A673 (cell line): ENCODE data around the gene LUZP2. TPM values are rescaled to one million over a fixed set of nuclear protein-coding genes. Genes with fewer than 3 reads are reported as not detected.

Experiments
- BruUV-seq: library from RNA; stranded (reverse); fragments of 400-500 nt; replicated peaks from 2 replicates; lab custom pipeline; 2021; lab: Mats Ljungman, UMichigan
- CTCF ChIA-PET: fragments of 300-600 bp; sonication (Branson Sonifier 250); formaldehyde crosslinking; loops from one replicate; lab custom pipeline; 2022; ENCODE audit warnings: antibody characterized with exemption; lab: Charles Lee
- POLR2A ChIA-PET: fragments of 300-600 bp; sonication (Branson Sonifier 250); formaldehyde crosslinking; loops from one replicate; lab custom pipeline; 2022; ENCODE audit warnings: antibody characterized with exemption; ENCODE audit not compliant: low non-redundant PET; lab: Charles Lee
- DNase-seq: peaks from one replicate; pipeline ENCODE4 v3.0.0-alpha.2; 2015; ENCODE audit warnings: low spot score
- H3K27ac ChIP-seq: fragments of 200-600 bp; sonication (generic); 2 replicates; pipeline ENCODE4 v1.5.1; 2016; ENCODE audit warnings: mixed run types, low read depth, mild to moderate bottlenecking, mixed read lengths, antibody characterized with exemption, low read length; ENCODE audit not compliant: poor library complexity, severe bottlenecking
- H3K27me3 ChIP-seq: fragments of 200-600 bp; sonication (generic); replicated peaks from 2 replicates; pipeline ENCODE4 v1.6.1; 2017; ENCODE audit warnings: mixed run types, low read depth, mild to moderate bottlenecking, mixed read lengths, antibody characterized with exemption, low read length; ENCODE audit not compliant: insufficient read depth, poor library complexity
- H3K36me3 ChIP-seq: fragments of 200-600 bp; sonication (generic); 2 replicates; pipeline ENCODE4 v1.6.1; 2016; ENCODE audit warnings: mixed run types, mild to moderate bottlenecking, mixed read lengths, antibody characterized with exemption, low read length; ENCODE audit not compliant: insufficient read depth, poor library complexity, severe bottlenecking
- H3K4me1 ChIP-seq: fragments of 200-600 bp; sonication (generic); 2 replicates; pipeline ENCODE4 v1.6.1; 2017; ENCODE audit warnings: mixed run types, mild to moderate bottlenecking, mixed read lengths, antibody characterized with exemption, low read length; ENCODE audit not compliant: insufficient read depth, poor library complexity, severe bottlenecking
- H3K4me3 ChIP-seq: fragments of 200-600 bp; sonication (generic); 2 replicates; pipeline ENCODE4 v1.5.1; 2016; ENCODE audit warnings: low read depth, mixed run types, mild to moderate bottlenecking, mixed read lengths, low read length; ENCODE audit not compliant: poor library complexity, severe bottlenecking
- H3K9me3 ChIP-seq: fragments of 200-600 bp; sonication (generic); 2 replicates; pipeline ENCODE4 v1.6.1; 2016; ENCODE audit warnings: mixed run types, low read depth, mild to moderate bottlenecking, mixed read lengths, antibody characterized with exemption, low read length; ENCODE audit not compliant: poor library complexity, severe bottlenecking
- CTCF ChIP-seq: fragments of 300-800, 200-600 bp; sonication (generic); conservative IDR thresholded peaks from 2 replicates; pipeline ENCODE4 v1.5.1; 2017; ENCODE audit warnings: low read depth, mild to moderate bottlenecking, antibody characterized with exemption, low read length, moderate library complexity, mixed read lengths
- EZH2 ChIP-seq: fragments of 200-600 bp; sonication (generic); IDR thresholded peaks from 2 replicates; pipeline ENCODE4 v1.6.1; 2017; ENCODE audit warnings: borderline replicate concordance, low read depth, mild to moderate bottlenecking, mixed read lengths, antibody characterized with exemption, low read length; ENCODE audit not compliant: poor library complexity, severe bottlenecking
- intact Hi-C: fragments of 100-400 bp; cut with micrococcal nuclease; formaldehyde crosslinking; loops from one replicate; pipeline ENCODE4 v1.10.0; 2022; ENCODE audit not compliant: unreplicated experiment
- total RNA-seq: library from RNA; stranded (reverse); gene quantifications from 2 replicates; pipeline ENCODE4 v1.2.3, GENCODE V29; 2021

The LUZP2 gene
- total RNA-seq, 1 experiment from 2014 or later = 0.15 TPM

DNA sequence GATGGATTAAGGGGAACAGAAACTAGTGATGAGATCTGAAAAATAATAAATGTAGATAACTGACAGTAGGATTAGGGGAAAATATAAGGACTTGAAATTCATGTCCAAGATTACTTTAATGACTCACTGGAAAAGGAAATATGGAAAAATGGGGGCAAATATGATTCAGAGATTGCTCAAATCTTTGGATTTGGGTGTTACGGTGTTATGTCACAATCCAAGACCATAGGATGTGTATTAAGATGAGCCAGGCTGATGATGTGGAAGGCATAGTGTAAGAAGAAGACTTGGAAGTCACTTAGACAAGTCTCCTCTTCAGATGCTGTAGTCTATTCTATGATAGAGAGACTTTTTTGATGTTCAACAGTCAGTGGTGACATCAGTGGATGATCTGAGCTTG lies 323.7 kb downstream of the LUZP2 start:
- Histone ChIP-seq H3K27ac (no peak overlapping the region), H3K4me1 (no peaks in the 10 kb centered on the region), H3K9me3 (no peaks in the 10 kb centered on the region), H3K36me3 (no peaks in the 10 kb centered on the region), H3K4me3 (no peak overlapping the region), H3K27me3 (no peaks in the 10 kb centered on the region)
- ChIA-PET POLR2A (no interaction called here), CTCF (no interaction called here)
- BruUV-seq = no TSS peak
- TF ChIP-seq CTCF (no peak), EZH2 (no peak)
- DNase-seq = no peak
- intact Hi-C loops = no loop called here

DNA sequence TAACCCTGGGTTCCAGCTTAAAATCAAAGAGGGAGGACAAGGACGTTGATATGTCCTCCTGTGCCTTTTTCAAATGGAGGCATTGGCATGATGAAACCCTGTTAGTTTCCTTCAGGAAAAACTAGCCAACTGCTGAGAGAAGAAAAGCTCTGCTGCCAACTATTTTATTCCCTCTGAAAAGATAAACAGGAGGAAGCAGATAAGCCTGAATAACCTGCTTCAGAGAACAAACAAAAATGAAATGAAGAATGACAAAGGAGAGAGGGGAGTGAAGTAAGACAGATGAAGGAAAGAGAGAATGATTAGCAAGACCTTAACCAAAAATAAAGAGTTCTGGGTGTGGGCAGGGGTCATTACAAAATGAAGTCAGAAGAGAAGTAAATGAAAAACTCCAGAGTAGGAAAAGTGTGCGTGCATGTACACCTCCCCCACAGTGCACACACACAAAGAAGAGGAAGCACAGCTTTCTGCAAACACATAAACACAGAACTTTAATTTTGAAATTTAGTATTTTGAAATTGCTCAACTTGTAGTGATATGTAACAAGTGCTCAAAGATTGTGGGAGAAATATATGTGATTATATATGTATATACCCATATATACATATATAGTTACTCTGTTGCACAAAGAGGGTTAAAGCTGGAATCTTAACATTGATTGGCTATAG lies 332.2 kb downstream of the LUZP2 start:
- H3K27me3 ChIP-seq = no peaks in the 10 kb centered on the region
- H3K4me3 ChIP-seq = no peak overlapping the region
- no peak for DNase-seq
- no peak for TF ChIP-seq CTCF
- TF ChIP-seq EZH2 = no peak
- H3K27ac ChIP-seq = no peak overlapping the region
- ChIA-PET POLR2A (no interaction called here), CTCF (no interaction called here)
- H3K4me1 ChIP-seq = no peaks in the 10 kb centered on the region
- H3K36me3 ChIP-seq = no peaks in the 10 kb centered on the region
- no peaks in the 10 kb centered on the region for H3K9me3 ChIP-seq
- intact Hi-C loops = no loop called here
- BruUV-seq = no TSS peak

DNA sequence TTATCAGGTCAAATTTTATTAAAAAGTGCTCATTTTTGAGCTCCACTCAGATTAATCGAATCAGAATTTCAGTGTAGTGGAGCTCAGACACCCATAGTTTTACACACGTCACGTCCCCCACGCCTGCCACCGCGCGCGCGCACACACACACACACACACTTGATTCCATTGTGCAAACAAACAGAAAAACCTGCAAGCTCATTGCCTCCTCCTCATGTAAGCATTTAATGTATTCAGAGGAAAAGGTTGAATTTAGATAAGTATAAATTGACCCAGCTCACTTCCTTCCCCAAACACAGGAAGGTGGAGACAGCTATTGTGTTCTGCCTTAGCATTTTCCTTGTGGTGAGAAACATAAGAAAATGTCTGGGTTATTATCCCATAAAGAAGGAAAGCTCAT lies 336.7 kb downstream of the LUZP2 start:
- Histone ChIP-seq H3K4me3 (no peak overlapping the region), H3K27ac (no peak overlapping the region), H3K36me3 (no peaks in the 10 kb centered on the region), H3K9me3 (no peaks in the 10 kb centered on the region), H3K27me3 (no peaks in the 10 kb centered on the region), H3K4me1 (no peaks in the 10 kb centered on the region)
- BruUV-seq = no TSS peak
- intact Hi-C loops = no loop called here
- ChIA-PET CTCF (no interaction called here), POLR2A (no interaction called here)
- TF ChIP-seq CTCF (no peak), EZH2 (no peak)
- DNase-seq = no peak
